GM12872 (cell line): ENCODE data around the gene KDM4B.

Source experiments
- CTCF ChIP-seq: IDR thresholded peaks from 3 replicates; pipeline ENCODE4 v1.5.1; 2011; ENCODE audit warnings: low read depth, mild to moderate bottlenecking, low read length, moderate library complexity; ENCODE audit not compliant: insufficient read depth

The KDM4B gene

GRCh38 chr19:4991996-4992698, 23.2 kb downstream of the KDM4B start:
- TF ChIP-seq CTCF, result no peak

GRCh38 chr19:4993683-4994082, 24.8 kb downstream of the KDM4B start:
- TF ChIP-seq CTCF, result no peak

- TF ChIP-seq CTCF, result no peak
These were observed 27.8 kb downstream of the KDM4B start for GRCh38 chr19:4996701-4997100.

GRCh38 chr19:4997297-4997696, 28.4 kb downstream of the KDM4B start:
- no peak for TF ChIP-seq CTCF

- TF ChIP-seq CTCF, result no peak
These were observed 31.3 kb downstream of the KDM4B start for GRCh38 chr19:5000120-5000611.

GRCh38 chr19:5001615-5002014, 32.7 kb downstream of the KDM4B start:
- peak; percentile 82 for TF ChIP-seq CTCF

GRCh38 chr19:5002143-5002542, 33.2 kb downstream of the KDM4B start:
- no peak for TF ChIP-seq CTCF
